ENCODE data around the gene GRK2. TPM values are rescaled to one million over a fixed set of nuclear protein-coding genes. Genes with fewer than 3 reads are reported as not detected.

Gene GRK2
- total RNA-seq, 1 experiment from 2014 or later = 56.3 TPM

GRCh38 chr11:67300256-67300755 is 34.0 kb downstream of the GRK2 start:
- Mint-ChIP-seq H3K9me3 (peaks cover 11 to 16% of the 10 kb centered on the region in 2 experiments; a peak in 4 of 5 replicates), H3K36me3 (ENCODE audit: insufficient read depth in 1 of 3, low read depth in 3 of 3) (peaks cover 17 to 46% (median 33%) of the 10 kb centered on the region in 3 experiments), H3K4me1 (peaks cover 11 to 16% of the 10 kb centered on the region in 2 experiments), H3K4me3 (no peak overlapping the region), H3K27ac (no peak overlapping the region), H3K27me3 (ENCODE audit: low read depth) (peaks cover 6% of the 10 kb centered on the region)
- H3K14ac ChIP-seq (ENCODE audit: insufficient read depth, low read length) = no peak overlapping the region
- no peak overlapping the region for H2BK20ac ChIP-seq (ENCODE audit: low read depth, low read length, poor library complexity, severe bottlenecking)
- no peaks in the 10 kb centered on the region for H3K27me3 ChIP-seq (ENCODE audit: insufficient read depth, low read length)
- TF ChIP-seq CTCF (conservative IDR thresholded peaks at IDR 0.05) = no peak
- no peaks in the 10 kb centered on the region for H3K4me1 ChIP-seq (ENCODE audit: insufficient read depth, low read length)
- H3K27ac ChIP-seq (ENCODE audit: insufficient read length, low read depth, low read length) = no peak overlapping the region
- H3K23me2 ChIP-seq (ENCODE audit: insufficient read length, low read depth, low read length, poor library complexity, severe bottlenecking) = peaks cover 16% of the 10 kb centered on the region
- H3K79me1 ChIP-seq (ENCODE audit: insufficient read depth, low read depth, low read length, poor library complexity, severe bottlenecking) = no peaks in the 10 kb centered on the region
- no peaks in the 10 kb centered on the region for H3K9me3 ChIP-seq (ENCODE audit: control insufficient read depth, low read depth, low read length)
- no peak overlapping the region for H2BK5ac ChIP-seq (ENCODE audit: insufficient read length, low read length)
- no peak overlapping the region for H4K5ac ChIP-seq (ENCODE audit: insufficient read length, low read depth, low read length)
- no peak overlapping the region for H3K4me2 ChIP-seq (ENCODE audit: insufficient read depth, insufficient read length, low read length)
- no peak overlapping the region for H3T11ph ChIP-seq (ENCODE audit: low read length)
- no peak for DNase-seq
- H3K56ac ChIP-seq (ENCODE audit: insufficient read length, low read depth, low read length) = no peak overlapping the region
- H2BK12ac ChIP-seq (ENCODE audit: insufficient read length, low read depth, low read length) = no peak overlapping the region
- no peak overlapping the region for H3K9ac ChIP-seq (ENCODE audit: extremely low read depth, insufficient read length, low read length)
- H4K91ac ChIP-seq (ENCODE audit: insufficient read length, low read depth, low read length) = no peak overlapping the region
- no peaks in the 10 kb centered on the region for H3K79me2 ChIP-seq (ENCODE audit: insufficient read depth, low read length)
- no peak overlapping the region for H3K4ac ChIP-seq (ENCODE audit: low read depth, low read length)
- no peak overlapping the region for H3K23ac ChIP-seq (ENCODE audit: insufficient read length, low read depth, low read length)
- H2AFZ ChIP-seq (ENCODE audit: low read length) = no peak overlapping the region
- H2BK15ac ChIP-seq (ENCODE audit: low read depth, low read length) = no peak overlapping the region
- H4K8ac ChIP-seq (replicated peaks; ENCODE audit: insufficient read length, low read depth, low read length) = no peak overlapping the region
- no peaks in the 10 kb centered on the region for H4K20me1 ChIP-seq (ENCODE audit: control insufficient read depth, insufficient read depth, insufficient read length)
- WGBS (ENCODE audit: extremely low coverage, insufficient read length, low lambda C conversion rate) = no CpG with 5 or more reads among the region's 13 CpGs
- no peak overlapping the region for H2BK120ac ChIP-seq (ENCODE audit: low read depth, low read length, poor library complexity, severe bottlenecking)
- no peak overlapping the region for H2AK5ac ChIP-seq (ENCODE audit: insufficient read length, low read length)
- no peak overlapping the region for H3K18ac ChIP-seq (ENCODE audit: insufficient read length, low read depth, low read length)

Measured in H9 (cell line).